Left lung (tissue), 14 donors: ENCODE measurements around the gene PDIA3. TPM values are rescaled to one million over a fixed set of nuclear protein-coding genes. Genes with fewer than 3 reads are reported as not detected.
"Not testable (repeated sequence)": the region's sequence is repeated elsewhere in the genome, so short reads cannot be mapped to it uniquely, and the experiment has no call there.

Source experiments
- ATAC-seq: fragments of 200-7000 bp; cut with Tn5 transposase; one replicate; pipeline ENCODE4 v1.9.1; 2020; ENCODE audit warnings: moderate library complexity
- DNase-seq, 4 donors: peaks; one replicate each; pipeline ENCODE4 v3.0.0-alpha.2; 2013 to 2020
- H3K27ac ChIP-seq, 2 donors: fragments of 200-600 bp; sonication (generic) in 1 of 2; one replicate each; pipeline versions ENCODE4 v1.5.0 to v1.8.0; 2020 to 2021
- H3K27me3 ChIP-seq, 2 donors: fragments of 200-600 bp; sonication (generic) in 1 of 2; one replicate each; pipeline versions ENCODE4 v1.5.0 to v1.8.0; 2020 to 2021
- H3K36me3 ChIP-seq, 2 donors: fragments of 200-600 bp; sonication (generic) in 1 of 2; one replicate each; pipeline versions ENCODE4 v1.5.0 to v1.8.0; 2020 to 2021
- H3K4me1 ChIP-seq, 2 donors: fragments of 200-600 bp; one replicate each; pipeline ENCODE4 v1.8.0; 2021
- H3K4me3 ChIP-seq, 2 donors: fragments of 200-600 bp; sonication (generic) in 1 of 2; one replicate each; pipeline versions ENCODE4 v1.5.0 to v1.8.0; 2020 to 2021; ENCODE audit warnings: mild to moderate bottlenecking in 1 of 2
- H3K9me3 ChIP-seq, 2 donors: fragments of 200-600 bp; sonication (generic) in 1 of 2; one replicate each; pipeline versions ENCODE4 v1.5.0 to v1.8.0; 2020 to 2021
- CTCF ChIP-seq, 2 donors: fragments of 200-600 bp; sonication (generic) in 1 of 2; IDR thresholded peaks; one replicate each; pipeline versions ENCODE4 v1.5.0 to v1.8.0; 2021; ENCODE audit warnings: antibody characterized with exemption in 2 of 2
- intact Hi-C, 2 donors: fragments of 100-400 bp; cut with DNase I; formaldehyde crosslinking; loops; one replicate each; pipeline versions ENCODE4 v1.11.2 to v1.14.2; 2022
- long read RNA-seq, 12 donors: library from polyadenylated mRNA in 2 of 12; unstranded in 2 of 12; transcript quantifications; one replicate each; pipeline ENCODE4 v2.0.0 and lab custom pipeline, GENCODE V29; 2019 to 2026
- polyA plus RNA-seq, 6 donors: library from polyadenylated mRNA; unstranded; fragments of 120-200 nt; gene quantifications; one replicate each; pipeline ENCODE4 v1.2.1, GENCODE V29; 2013; ENCODE audit not compliant: insufficient read length in 6 of 6
- total RNA-seq, 2 donors: library from RNA; stranded (reverse); fragmentation: NEBNext Ultra II Directional; extraction: Animal tissue kit (Norgen Biotek cat#: 25700); gene quantifications; one replicate each; pipeline ENCODE4 v1.2.1, GENCODE V29; 2021
- donor health status: DM: no; HTN: yes; CAD: no.
- donor health status: DM: no; HTN: no; CAD: no.

PDIA3 gene
- total RNA-seq (100 to 1,000 TPM; 518 to 633 TPM), polyA plus RNA-seq (100 to 1,000 TPM; 426 to 576 (median 504) TPM)
- long read RNA-seq, donor 1, transcript PDIA3-201 (13 exons, 3,727 nt): major isoform, 175 of 586 reads
- long read RNA-seq, donor 1, partial matches to known transcripts: 394 of 586 reads
- long read RNA-seq, donor 1, other reads (novel, unspliced or antisense): 13 of 586 reads
- long read RNA-seq, donor 2, transcript PDIA3-206 (2 exons, 739 nt): minor isoform, 12 of 401 reads
- long read RNA-seq, donor 2, transcript PDIA3-201 (13 exons, 3,727 nt): major isoform, 127 of 401 reads
- long read RNA-seq, donor 2, partial matches to known transcripts: 255 of 401 reads
- long read RNA-seq, donor 2, other reads (novel, unspliced or antisense): 7 of 401 reads
- long read RNA-seq, donor 3, transcript PDIA3-201 (13 exons, 3,727 nt): major isoform, 123 of 231 reads
- long read RNA-seq, donor 3, partial matches to known transcripts: 106 of 231 reads
- long read RNA-seq, donor 3, other reads (novel, unspliced or antisense): 0 of 231 reads
- long read RNA-seq, donor 4, transcript PDIA3-201 (13 exons, 3,727 nt): major isoform, 164 of 280 reads
- long read RNA-seq, donor 4, partial matches to known transcripts: 105 of 280 reads
- long read RNA-seq, donor 4, other reads (novel, unspliced or antisense): 10 of 280 reads
- long read RNA-seq, donor 5, transcript PDIA3-201 (13 exons, 3,727 nt): major isoform, 119 of 321 reads
- long read RNA-seq, donor 5, transcript PDIA3-206 (2 exons, 739 nt): minor isoform, 7 of 321 reads
- long read RNA-seq, donor 5, partial matches to known transcripts: 195 of 321 reads
- long read RNA-seq, donor 5, other reads (novel, unspliced or antisense): 0 of 321 reads
- long read RNA-seq, donor 6, transcript PDIA3-206 (2 exons, 739 nt): minor isoform, 7 of 312 reads
- long read RNA-seq, donor 6, transcript PDIA3-201 (13 exons, 3,727 nt): major isoform, 125 of 312 reads
- long read RNA-seq, donor 6, partial matches to known transcripts: 168 of 312 reads
- long read RNA-seq, donor 6, other reads (novel, unspliced or antisense): 12 of 312 reads
- long read RNA-seq, donor 7, transcript PDIA3-201 (13 exons, 3,727 nt): major isoform, 74 of 94 reads
- long read RNA-seq, donor 7, partial matches to known transcripts: 19 of 94 reads
- long read RNA-seq, donor 7, other reads (novel, unspliced or antisense): 0 of 94 reads
- long read RNA-seq, donor 8, transcript PDIA3-201 (13 exons, 3,727 nt): major isoform, 142 of 334 reads
- long read RNA-seq, donor 8, partial matches to known transcripts: 192 of 334 reads
- long read RNA-seq, donor 8, other reads (novel, unspliced or antisense): 0 of 334 reads
- long read RNA-seq, donor 9, partial matches to known transcripts: 0 of 1 reads
- long read RNA-seq, donor 9, other reads (novel, unspliced or antisense): 0 of 1 reads
- long read RNA-seq, donor 10, transcript PDIA3-201 (13 exons, 3,727 nt): major isoform, 151 of 247 reads
- long read RNA-seq, donor 10, partial matches to known transcripts: 93 of 247 reads
- long read RNA-seq, donor 10, other reads (novel, unspliced or antisense): 3 of 247 reads
- long read RNA-seq, donor 11: 0 reads
- long read RNA-seq, donor 12, transcript PDIA3-201 (13 exons, 3,727 nt): major isoform, 102 of 254 reads
- long read RNA-seq, donor 12, partial matches to known transcripts: 145 of 254 reads
- long read RNA-seq, donor 12, other reads (novel, unspliced or antisense): 6 of 254 reads

- H3K9me3 ChIP-seq, H3K36me3 ChIP-seq, H3K27me3 ChIP-seq, intact Hi-C loops: not testable (repeated sequence)
- Histone ChIP-seq H3K4me1 (peaks cover 19 to 48% of the 10 kb centered on the region in 2 donors), H3K27ac (peak within 1 kb of the TSS; percentile 89 to 94), H3K4me3 (peak within 1 kb of the TSS; percentile 76 to 85)
- TF ChIP-seq CTCF (IDR thresholded peaks at IDR 0.05): peak in 1 of 2 donors; percentile 9
- DNase-seq (peak; percentile 90 to 99 (median 96)), ATAC-seq (peak; percentile 97)
These were observed at the start of gene PDIA3 for GRCh38 chr15:43746245-43746902. PDIA3 (plus strand) TSS chr15:43746438; CDS start chr15:43746540, 102 bp downstream.

GRCh38 chr15:43702174-43702573 lies 44.1 kb upstream of the PDIA3 start:
- H3K4me3 ChIP-seq: no peak overlapping the region
- intact Hi-C loops: no loop called here
- no peak overlapping the region for H3K27ac ChIP-seq
- no peaks in the 10 kb centered on the region for H3K9me3 ChIP-seq
- TF ChIP-seq CTCF (IDR thresholded peaks at IDR 0.05): no peak
- no peaks in the 10 kb centered on the region for H3K4me1 ChIP-seq
- no peaks in the 10 kb centered on the region for H3K36me3 ChIP-seq
- no peaks in the 10 kb centered on the region for H3K27me3 ChIP-seq
- ATAC-seq (no peak), DNase-seq (no peak)

GRCh38 chr15:43702701-43703424 lies 43.4 kb upstream of the PDIA3 start:
- no peaks in the 10 kb centered on the region for H3K36me3 ChIP-seq
- H3K9me3 ChIP-seq: no peaks in the 10 kb centered on the region
- H3K4me1 ChIP-seq: no peaks in the 10 kb centered on the region
- no peak for TF ChIP-seq CTCF (IDR thresholded peaks at IDR 0.05)
- no peak overlapping the region for H3K27ac ChIP-seq
- H3K4me3 ChIP-seq: no peak overlapping the region
- H3K27me3 ChIP-seq: no peaks in the 10 kb centered on the region
- no peak for DNase-seq
- no peak for ATAC-seq
- intact Hi-C loops: no loop called here

GRCh38 chr15:43710431-43711131 lies 35.7 kb upstream of the PDIA3 start:
- H3K4me3 ChIP-seq, intact Hi-C loops, H3K27me3 ChIP-seq: not testable (repeated sequence)

More at GRCh38 chr15:43710431-43711131, 35.7 kb upstream of the PDIA3 start:
- not testable (repeated sequence) for H3K9me3 ChIP-seq, DNase-seq, ATAC-seq, H3K4me1 ChIP-seq, H3K27ac ChIP-seq, H3K36me3 ChIP-seq
